ENCODE results near the gene AQP11.
A peak's percentile ranks its signal among the peaks of the same experiment; 100 is the strongest.
"Not testable (repeated sequence)": the region's sequence is repeated elsewhere in the genome, so short reads cannot be mapped to it uniquely, and the experiment has no call there.

Gene AQP11

GRCh38 chr11:77589521-77590193 is at the start of gene AQP11:
AQP11 (plus strand) TSS chr11:77589953; CDS start chr11:77589993, 40 bp downstream.
- peak in 2 of 3 experiments; percentile 42 to 68 for DNase-seq (ENCODE audit: low read depth in 3 of 3)

GRCh38 chr11:77542296-77542695 is 47.5 kb upstream of the AQP11 start:
- no peak for DNase-seq (ENCODE audit: low read depth in 3 of 3)

- no peak for DNase-seq (ENCODE audit: low read depth in 3 of 3)
Measured at GRCh38 chr11:77547047-77547836, 42.5 kb upstream of the AQP11 start.

GRCh38 chr11:77547863-77548551 is 41.7 kb upstream of the AQP11 start:
- peak in 1 of 3 experiments; percentile 7 for DNase-seq (ENCODE audit: low read depth in 3 of 3)

- DNase-seq (ENCODE audit: low read depth in 3 of 3) = no peak
Measured at GRCh38 chr11:77548552-77549445, 41.0 kb upstream of the AQP11 start.

GRCh38 chr11:77551426-77551825 is 38.3 kb upstream of the AQP11 start:
- not testable (repeated sequence) for DNase-seq (ENCODE audit: low read depth in 3 of 3)

- no peak for DNase-seq (ENCODE audit: low read depth in 3 of 3)
Measured at GRCh38 chr11:77557553-77557952, 32.2 kb upstream of the AQP11 start.

GRCh38 chr11:77558380-77558779 is 31.4 kb upstream of the AQP11 start:
- no peak for DNase-seq (ENCODE audit: low read depth in 3 of 3)

- DNase-seq (ENCODE audit: low read depth in 3 of 3) = no peak
Measured at GRCh38 chr11:77559686-77560401, 29.9 kb upstream of the AQP11 start.

GRCh38 chr11:77560605-77561004 is 29.1 kb upstream of the AQP11 start:
- no peak for DNase-seq (ENCODE audit: low read depth in 3 of 3)

GRCh38 chr11:77561257-77561656 is 28.5 kb upstream of the AQP11 start:
- no peak for DNase-seq (ENCODE audit: low read depth in 3 of 3)

- DNase-seq (ENCODE audit: low read depth in 3 of 3) = no peak
Measured at GRCh38 chr11:77568306-77568705, 21.4 kb upstream of the AQP11 start.

GRCh38 chr11:77568916-77569675 is 20.7 kb upstream of the AQP11 start:
- no peak for DNase-seq (ENCODE audit: low read depth in 3 of 3)

GRCh38 chr11:77569676-77570070 is 20.1 kb upstream of the AQP11 start:
- no peak for DNase-seq (ENCODE audit: low read depth in 3 of 3)

GRCh38 chr11:77570896-77571295 is 18.9 kb upstream of the AQP11 start:
- DNase-seq (ENCODE audit: low read depth in 3 of 3) = not testable (repeated sequence)

GRCh38 chr11:77575428-77575827 is 14.3 kb upstream of the AQP11 start:
- DNase-seq (ENCODE audit: low read depth in 3 of 3) = not testable (repeated sequence)

GRCh38 chr11:77580712-77581337 is 8.9 kb upstream of the AQP11 start:
- no peak for DNase-seq (ENCODE audit: low read depth in 3 of 3)

GRCh38 chr11:77589181-77589520 is 602 bp upstream of the AQP11 start:
- no peak for DNase-seq (ENCODE audit: low read depth in 3 of 3)

GRCh38 chr11:77590194-77590782 is 535 bp downstream of the AQP11 start:
- peak in 1 of 3 experiments; percentile 4 for DNase-seq (ENCODE audit: low read depth in 3 of 3)
